Pancreas (tissue), 10 donors: ENCODE measurements around the gene UBA1. TPM values are rescaled to one million over a fixed set of nuclear protein-coding genes. Genes with fewer than 3 reads are reported as not detected.

ENCODE experiments used
- ATAC-seq, 4 donors: fragments of 200-7000 bp; cut with Tn5 transposase; one replicate each; pipeline versions ENCODE4 v1.8.0 to v1.9.1; 2020; ENCODE audit warnings: mild to moderate bottlenecking in 4 of 4, moderate library complexity in 4 of 4
- DNase-seq, 6 donors: peaks; one replicate each; pipeline ENCODE4 v3.0.0-alpha.2; 2020
- FAIRE-seq: peaks from 2 replicates; lab custom pipeline; 2012; peaks lifted over from hg19 to GRCh38; lab: Jason Lieb, UNC
- H3K27ac ChIP-seq, 4 donors: fragments of 200-600 bp; sonication (generic); 1 replicate in 3 of 4; 2 replicates in 1 of 4; pipeline versions ENCODE4 v1.5.0 to v1.8.0; 2020
- H3K27me3 ChIP-seq, 4 donors: fragments of 200-600 bp; one replicate each; pipeline ENCODE4 v1.8.0; 2021
- H3K36me3 ChIP-seq, 3 donors: fragments of 200-600 bp; sonication (generic) in 1 of 3; one replicate each; pipeline versions ENCODE4 v1.5.0 to v1.8.0; 2020 to 2021
- H3K4me1 ChIP-seq, 3 donors: fragments of 200-600 bp; one replicate each; pipeline ENCODE4 v1.8.0; 2021
- H3K4me3 ChIP-seq, 4 donors: fragments of 200-600 bp; sonication (generic) in 2 of 4; one replicate each; pipeline versions ENCODE4 v1.5.0 to v1.8.0; 2020 to 2021
- H3K9me3 ChIP-seq, 4 donors: fragments of 200-600 bp; one replicate each; pipeline ENCODE4 v1.8.0; 2021
- CTCF ChIP-seq, 4 donors: fragments of 200-600 bp; sonication (generic) in 3 of 4; IDR thresholded peaks; one replicate each; pipeline versions ENCODE4 v1.5.0 to v1.8.0; 2021; ENCODE audit warnings: antibody characterized with exemption in 4 of 4
- WGBS, 2 donors: extraction: QIAGEN DNeasy Blood & Tissue Kit; methylation state at CpG; one replicate each; pipeline ENCODE4 v1.1.7; 2013; 5-methylcytosine and 5-hydroxymethylcytosine counted together
- intact Hi-C, 3 donors: fragments of 100-400 bp; cut with DNase I; formaldehyde crosslinking; loops; one replicate each; pipeline versions ENCODE4 v1.11.1 to v1.14.2; 2022
- polyA plus RNA-seq, 2 donors: library from polyadenylated mRNA; stranded (reverse); fragments of 200-250 nt; gene quantifications; one replicate each; pipeline ENCODE4 v1.2.3, GENCODE V29; 2013
- total RNA-seq, 6 donors: library from RNA; stranded (reverse); fragmentation: NEBNext Ultra II Directional in 4 of 6; extraction: Animal tissue kit (Norgen Biotek cat#: 25700) in 4 of 6; gene quantifications; one replicate each; pipeline versions ENCODE4 v1.2.1 to v1.2.4, GENCODE V29; 2021 to 2023
- donor health status: healthy with polysubstance abuse.
- donor health status: DM: no; HTN: no; CAD: no; lungs with moderate emphysema.
- donor health status: DM: no; HTN: no; CAD: no.
- donor health status: control.
- donor health status: control.
- donor health status: Bipolar disorder and iron deficiency.
- donor health status: DM: yes; HTN: yes; CAD: no.
- donor health status: DM: no; HTN: no; CAD: no.
- donor health status: DM: no; HTN: no; CAD: no.
- donor health status: DM: yes; HTN: yes; CAD: no.

UBA1 gene
- total and polyA plus RNA-seq, 8 donors, result 49.0 to 117 (median 64.3) TPM

GRCh38 chrX:47169726-47170515 is 23.7 kb upstream of the UBA1 start:
- no peaks in the 10 kb centered on the region for H3K4me1 ChIP-seq
- peaks cover 0 to 2% (median 0%) of the 10 kb centered on the region in 4 donors for H3K27me3 ChIP-seq
- H3K27ac ChIP-seq, result no peak overlapping the region
- FAIRE-seq, result no peak
- peak in 2 of 4 donors; percentile 40 for ATAC-seq
- TF ChIP-seq CTCF (IDR thresholded peaks at IDR 0.05), result no peak
- peaks cover 0 to 5% (median 3%) of the 10 kb centered on the region in 3 donors for H3K36me3 ChIP-seq
- H3K9me3 ChIP-seq, result no peaks in the 10 kb centered on the region
- intact Hi-C loops, result no loop called here
- no peak overlapping the region for H3K4me3 ChIP-seq
- 72 to 81% methylated on average over 13 of the region's 13 CpGs for WGBS, 2 donors
- DNase-seq, result peak in 1 of 6 donors; percentile 53

- DNase-seq (peak in 1 of 6 donors; percentile 52), ATAC-seq (peak in 1 of 4 donors; percentile 9), FAIRE-seq (no peak)
- WGBS, 2 donors, result 86 to 93% methylated on average over 29 to 34 of the region's 34 CpGs
- Histone ChIP-seq H3K27ac (no peak overlapping the region), H3K9me3 (no peaks in the 10 kb centered on the region), H3K4me3 (no peak overlapping the region), H3K36me3 (peaks cover 0 to 5% (median 3%) of the 10 kb centered on the region in 3 donors), H3K4me1 (no peaks in the 10 kb centered on the region), H3K27me3 (peaks cover 0 to 2% (median 0%) of the 10 kb centered on the region in 4 donors)
- intact Hi-C loops, result no loop called here
- TF ChIP-seq CTCF (IDR thresholded peaks at IDR 0.05), result no peak
These were observed 22.6 kb upstream of the UBA1 start for GRCh38 chrX:47170861-47171692.

GRCh38 chrX:47171996-47172395 is 21.6 kb upstream of the UBA1 start:
- Histone ChIP-seq H3K27ac (no peak overlapping the region), H3K4me3 (no peak overlapping the region), H3K4me1 (no peaks in the 10 kb centered on the region), H3K9me3 (no peaks in the 10 kb centered on the region), H3K27me3 (peaks cover 0 to 2% (median 0%) of the 10 kb centered on the region in 4 donors), H3K36me3 (peaks cover 0 to 5% (median 3%) of the 10 kb centered on the region in 3 donors)
- no peak for ATAC-seq
- no peak for FAIRE-seq
- no peak for TF ChIP-seq CTCF (IDR thresholded peaks at IDR 0.05)
- no peak for DNase-seq
- intact Hi-C loops, result no loop called here
- 79 to 97% methylated on average over 2 of the region's 2 CpGs for WGBS, 2 donors

- FAIRE-seq (no peak), DNase-seq (no peak), ATAC-seq (no peak)
- no peaks in the 10 kb centered on the region for H3K9me3 ChIP-seq
- H3K27ac ChIP-seq, result no peak overlapping the region
- WGBS, 2 donors, result 81 to 90% methylated on average over 7 of the region's 7 CpGs
- peaks cover 0 to 2% (median 0%) of the 10 kb centered on the region in 4 donors for H3K27me3 ChIP-seq
- no peaks in the 10 kb centered on the region for H3K4me1 ChIP-seq
- H3K36me3 ChIP-seq, result peaks cover 0 to 5% (median 3%) of the 10 kb centered on the region in 3 donors
- H3K4me3 ChIP-seq, result no peak overlapping the region
- no peak for TF ChIP-seq CTCF (IDR thresholded peaks at IDR 0.05)
- intact Hi-C loops, result no loop called here
These were observed 21.1 kb upstream of the UBA1 start for GRCh38 chrX:47172549-47172948.
